Lower leg skin (tissue), 3 donors: ENCODE data around the gene USP17L10.
"Not testable (repeated sequence)": the region's sequence is repeated elsewhere in the genome, so short reads cannot be mapped to it uniquely, and the experiment has no call there.

Experiments used
- POLR2A ChIP-seq, 2 donors: fragments of 450-650 bp; IDR thresholded peaks; one replicate each; pipeline ENCODE4 v1.6.1; 2016 to 2017; ENCODE audit warnings: antibody characterized with exemption in 2 of 2, mild to moderate bottlenecking in 1 of 2, moderate library complexity in 1 of 2
- TF ChIP-seq, protein P1 (sequence below), 3 donors: fragments of 450-650 bp; IDR thresholded peaks; one replicate each; pipeline ENCODE4 v1.5.1; 2016; ENCODE audit warnings: antibody characterized with exemption in 3 of 3, mild to moderate bottlenecking in 3 of 3, moderate library complexity in 2 of 3

- TF ChIP-seq, protein P1, sequence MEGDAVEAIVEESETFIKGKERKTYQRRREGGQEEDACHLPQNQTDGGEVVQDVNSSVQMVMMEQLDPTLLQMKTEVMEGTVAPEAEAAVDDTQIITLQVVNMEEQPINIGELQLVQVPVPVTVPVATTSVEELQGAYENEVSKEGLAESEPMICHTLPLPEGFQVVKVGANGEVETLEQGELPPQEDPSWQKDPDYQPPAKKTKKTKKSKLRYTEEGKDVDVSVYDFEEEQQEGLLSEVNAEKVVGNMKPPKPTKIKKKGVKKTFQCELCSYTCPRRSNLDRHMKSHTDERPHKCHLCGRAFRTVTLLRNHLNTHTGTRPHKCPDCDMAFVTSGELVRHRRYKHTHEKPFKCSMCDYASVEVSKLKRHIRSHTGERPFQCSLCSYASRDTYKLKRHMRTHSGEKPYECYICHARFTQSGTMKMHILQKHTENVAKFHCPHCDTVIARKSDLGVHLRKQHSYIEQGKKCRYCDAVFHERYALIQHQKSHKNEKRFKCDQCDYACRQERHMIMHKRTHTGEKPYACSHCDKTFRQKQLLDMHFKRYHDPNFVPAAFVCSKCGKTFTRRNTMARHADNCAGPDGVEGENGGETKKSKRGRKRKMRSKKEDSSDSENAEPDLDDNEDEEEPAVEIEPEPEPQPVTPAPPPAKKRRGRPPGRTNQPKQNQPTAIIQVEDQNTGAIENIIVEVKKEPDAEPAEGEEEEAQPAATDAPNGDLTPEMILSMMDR (IDR thresholded peaks at IDR 0.05), result not testable (repeated sequence)
- not testable (repeated sequence) for TF ChIP-seq POLR2A (IDR thresholded peaks at IDR 0.05)
Observed at GRCh38 chr4:9214701-9215100, 4.2 kb downstream of the USP17L10 start.
